Stimulated activated CD4-positive, alpha-beta T cell treated with anti-CD3 and anti-CD28 coated beads, Interleukin-12 subunit alpha, Interleukin-12 subunit beta, amount 100 ng/mL, for 48 hours (primary cell): Measurements from ENCODE around the gene MYH13.
A peak's percentile ranks its signal among the peaks of the same experiment; 100 is the strongest.

ENCODE experiments used
- DNase-seq, 3 donors: peaks; one replicate each; pipeline ENCODE4 v3.0.0-alpha.2; 2020; ENCODE audit warnings: low read depth in 2 of 3, low spot score in 1 of 3

The MYH13 gene

GRCh38 chr17:10372906-10373305, at the start of gene MYH13:
Gene MYH13, minus strand, starts transcription at chr17:10373006. Its CDS starts 8,476 bp downstream, at chr17:10364530.
- no peak for DNase-seq

- no peak for DNase-seq
Measured at GRCh38 chr17:10421900-10422542, 49.2 kb upstream of the MYH13 start, which contains the start of gene MYH8. Gene MYH8, minus strand, starts transcription at chr17:10421950. Its CDS starts 1,723 bp downstream, at chr17:10420227.

- no peak for DNase-seq
Measured at GRCh38 chr17:10421211-10421610, 48.4 kb upstream of the MYH13 start.

DNA sequence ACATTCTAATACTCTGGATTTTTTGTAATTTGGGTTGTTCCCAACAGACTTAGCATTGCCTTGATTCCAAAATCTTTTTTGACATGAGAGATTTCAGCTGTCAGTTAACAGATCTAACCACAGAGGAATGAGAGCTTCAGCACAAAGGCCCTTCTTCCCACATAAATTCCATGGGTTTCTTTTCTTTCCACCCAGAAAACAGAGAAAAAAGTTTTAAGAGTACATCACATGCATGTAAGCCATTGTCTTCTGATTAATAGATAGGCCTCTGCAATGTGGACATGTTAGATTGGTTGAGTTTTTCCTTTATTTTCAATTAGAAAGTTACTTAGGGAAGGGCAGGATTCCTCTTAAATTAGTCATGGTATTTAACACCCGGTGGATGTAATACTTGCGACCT, 48.0 kb upstream of the MYH13 start:
- no peak for DNase-seq

- DNase-seq: no peak
Measured at GRCh38 chr17:10417431-10417830, 44.6 kb upstream of the MYH13 start.

DNA sequence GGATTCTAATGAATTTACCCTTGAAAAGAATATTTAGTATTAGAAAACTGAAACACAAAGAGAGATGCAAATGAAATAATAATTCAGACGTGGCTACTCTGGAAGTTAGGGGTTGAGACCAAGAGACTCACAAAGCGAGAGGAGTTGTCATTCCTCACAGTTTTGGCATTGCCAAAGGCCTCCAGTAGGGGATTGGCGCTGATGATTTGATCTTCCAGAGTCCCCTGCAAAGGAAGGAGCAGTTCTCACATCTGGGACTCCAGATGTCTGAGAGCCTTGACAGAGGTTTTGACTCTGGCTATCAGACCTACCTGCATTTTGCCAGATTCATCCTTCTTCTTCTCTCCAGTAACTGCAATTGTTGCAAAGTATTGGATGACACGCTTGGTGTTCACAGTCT, 42.4 kb upstream of the MYH13 start:
- DNase-seq: no peak

- DNase-seq: no peak
Measured at GRCh38 chr17:10403589-10403988, 30.8 kb upstream of the MYH13 start.

GRCh38 chr17:10398352-10398751, 25.5 kb upstream of the MYH13 start:
- DNase-seq: no peak

- no peak for DNase-seq
Measured at GRCh38 chr17:10396524-10397163, 23.8 kb upstream of the MYH13 start.

GRCh38 chr17:10394201-10394887, 21.5 kb upstream of the MYH13 start:
- DNase-seq: no peak

DNA sequence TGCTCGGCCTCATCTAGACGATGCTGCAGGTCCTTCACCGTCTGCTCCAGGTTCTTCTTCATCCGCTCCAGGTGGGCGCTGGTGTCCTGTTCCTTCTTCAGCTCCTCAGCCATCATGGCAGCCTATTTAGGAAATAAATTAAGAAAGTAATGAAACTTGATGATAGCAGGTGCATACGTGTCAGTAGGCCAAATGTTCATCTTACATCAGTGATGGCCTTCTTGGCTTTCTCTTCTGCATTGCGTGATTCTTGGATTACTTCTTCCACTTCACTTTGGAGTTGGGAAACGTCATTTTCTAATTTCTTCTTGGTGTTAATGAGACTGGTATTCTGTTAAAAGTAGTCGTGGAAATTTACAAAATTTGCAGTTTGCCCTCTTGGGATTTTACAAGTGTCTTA, 20.1 kb upstream of the MYH13 start:
- no peak for DNase-seq

- DNase-seq: no peak
Measured at GRCh38 chr17:10385871-10386270, 13.1 kb upstream of the MYH13 start.

DNA sequence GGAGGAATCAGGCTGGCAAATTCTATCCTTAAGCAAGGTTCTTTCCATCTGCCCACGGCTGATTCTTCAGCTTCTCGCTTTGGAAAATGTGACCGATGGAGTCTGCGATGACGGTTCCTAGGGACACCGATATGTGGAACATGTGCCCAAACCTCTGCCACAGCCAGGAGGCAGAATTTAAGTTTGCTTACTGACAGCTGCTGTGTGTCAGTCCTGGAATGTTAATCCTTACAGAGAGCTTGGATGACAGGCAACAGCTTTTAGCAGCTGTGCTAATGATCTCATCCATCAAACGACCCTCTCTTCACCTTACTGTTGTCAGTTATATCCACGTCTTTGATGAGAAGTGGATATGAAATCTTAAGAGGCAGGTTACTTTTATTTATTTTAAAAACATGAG, 11.4 kb upstream of the MYH13 start:
- DNase-seq: no peak

- DNase-seq: no peak
Measured at GRCh38 chr17:10380631-10381408, 8.0 kb upstream of the MYH13 start.

- no peak for DNase-seq
Measured at GRCh38 chr17:10370016-10370608, 2.7 kb downstream of the MYH13 start.

GRCh38 chr17:10369239-10369638, 3.6 kb downstream of the MYH13 start:
- DNase-seq: no peak

- no peak for DNase-seq
Measured at GRCh38 chr17:10368561-10368960, 4.2 kb downstream of the MYH13 start.

- no peak for DNase-seq
Measured at GRCh38 chr17:10360578-10360977, 12.2 kb downstream of the MYH13 start.

GRCh38 chr17:10357768-10358167, 15.0 kb downstream of the MYH13 start:
- peak in 1 of 3 donors; percentile 6 for DNase-seq

- no peak for DNase-seq
Measured at GRCh38 chr17:10354651-10355050, 18.2 kb downstream of the MYH13 start.

DNA sequence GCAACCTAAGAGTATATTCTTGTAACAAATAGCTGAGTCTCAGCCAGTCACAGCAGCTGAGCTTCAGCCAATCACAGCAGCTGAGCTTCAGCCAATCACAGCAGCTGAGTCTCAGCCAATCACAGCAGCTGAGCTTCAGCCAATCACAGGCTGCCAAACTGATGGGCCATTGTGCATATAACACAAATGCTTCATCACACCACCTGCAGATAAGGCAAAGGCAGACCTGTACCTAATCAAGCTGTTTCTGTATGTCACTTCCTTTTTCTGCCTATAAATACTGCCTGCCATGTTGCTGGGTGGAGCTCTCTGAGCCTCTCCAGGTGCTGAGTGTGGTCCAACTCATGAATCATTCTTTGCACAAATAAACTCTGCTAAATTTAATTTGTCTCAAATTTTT, 19.9 kb downstream of the MYH13 start:
- no peak for DNase-seq
